H9 (cell line): ENCODE data around the gene KATNB1. TPM values are rescaled to one million over a fixed set of nuclear protein-coding genes. Genes with fewer than 3 reads are reported as not detected.

Experiments
- DNase-seq: peaks from one replicate; pipeline ENCODE4 v3.0.0-alpha.2; 2017
- H2AFZ ChIP-seq: one replicate; pipeline ENCODE4 v1.6.1; 2013; ENCODE audit warnings: mild to moderate bottlenecking, low read length, control low read depth, moderate library complexity
- H2AK5ac ChIP-seq: 2 replicates; pipeline ENCODE4 v1.6.1; 2013; ENCODE audit warnings: low read length, control low read depth, mixed read lengths; ENCODE audit not compliant: insufficient read length
- H2BK120ac ChIP-seq: one replicate; pipeline ENCODE4 v1.6.1; 2013; ENCODE audit warnings: low read depth, mild to moderate bottlenecking, low read length, control low read depth, inconsistent platforms; ENCODE audit not compliant: poor library complexity, severe bottlenecking
- H2BK12ac ChIP-seq: 2 replicates; pipeline ENCODE4 v1.6.1; 2013; ENCODE audit warnings: low read length, control low read depth, mixed read lengths, low read depth; ENCODE audit not compliant: insufficient read length
- H2BK15ac ChIP-seq: 2 replicates; pipeline ENCODE4 v1.6.1; 2013; ENCODE audit warnings: low read depth, low read length, control low read depth
- H2BK20ac ChIP-seq: one replicate; pipeline ENCODE4 v1.6.1; 2013; ENCODE audit warnings: low read depth, mild to moderate bottlenecking, low read length, control low read depth, inconsistent platforms; ENCODE audit not compliant: poor library complexity, severe bottlenecking
- H2BK5ac ChIP-seq: 2 replicates; pipeline ENCODE4 v1.6.1; 2013; ENCODE audit warnings: low read length, control low read depth, mixed read lengths; ENCODE audit not compliant: insufficient read length
- H3K14ac ChIP-seq: 2 replicates; pipeline ENCODE4 v1.6.1; 2013; ENCODE audit warnings: low read length, control low read depth; ENCODE audit not compliant: insufficient read depth
- H3K18ac ChIP-seq: 2 replicates; pipeline ENCODE4 v1.6.1; 2013; ENCODE audit warnings: low read depth, mild to moderate bottlenecking, mixed read lengths, low read length, control low read depth; ENCODE audit not compliant: insufficient read length
- H3K23ac ChIP-seq: 2 replicates; pipeline ENCODE4 v1.6.1; 2013; ENCODE audit warnings: low read length, control low read depth, mixed read lengths, low read depth; ENCODE audit not compliant: insufficient read length
- H3K23me2 ChIP-seq: 2 replicates; pipeline ENCODE4 v1.6.1; 2013; ENCODE audit warnings: low read depth, mild to moderate bottlenecking, mixed read lengths, low read length, control low read depth; ENCODE audit not compliant: insufficient read length, poor library complexity, severe bottlenecking
- H3K27ac ChIP-seq: 2 replicates; pipeline ENCODE4 v1.5.1; 2013; ENCODE audit warnings: low read length, control low read depth, mixed read lengths, low read depth; ENCODE audit not compliant: insufficient read length
- H3K27me3 ChIP-seq: 2 replicates; pipeline ENCODE4 v1.6.1; 2013; ENCODE audit warnings: low read length, control low read depth, inconsistent platforms; ENCODE audit not compliant: insufficient read depth
- H3K4ac ChIP-seq: 2 replicates; pipeline ENCODE4 v1.6.1; 2013; ENCODE audit warnings: low read depth, mild to moderate bottlenecking, control low read depth, inconsistent platforms, low read length, moderate library complexity
- H3K4me1 ChIP-seq: 2 replicates; pipeline ENCODE4 v1.6.1; 2013; ENCODE audit warnings: low read length, control low read depth, inconsistent platforms; ENCODE audit not compliant: insufficient read depth
- H3K4me2 ChIP-seq: 2 replicates; pipeline ENCODE4 v1.6.1; 2013; ENCODE audit warnings: low read length, control low read depth, mixed read lengths; ENCODE audit not compliant: insufficient read length, insufficient read depth
- H3K56ac ChIP-seq: 2 replicates; pipeline ENCODE4 v1.6.1; 2013; ENCODE audit warnings: low read depth, mild to moderate bottlenecking, mixed read lengths, low read length, control low read depth; ENCODE audit not compliant: insufficient read length
- H3K79me1 ChIP-seq: 2 replicates; pipeline ENCODE4 v1.6.1; 2013; ENCODE audit warnings: low read depth, mild to moderate bottlenecking, moderate library complexity, low read length, control low read depth, inconsistent platforms; ENCODE audit not compliant: insufficient read depth, poor library complexity, severe bottlenecking
- H3K79me2 ChIP-seq: 2 replicates; pipeline ENCODE4 v1.6.1; 2013; ENCODE audit warnings: low read length, control low read depth, inconsistent platforms; ENCODE audit not compliant: insufficient read depth
- H3K9ac ChIP-seq: 2 replicates; pipeline ENCODE4 v1.6.1; 2013; ENCODE audit warnings: low read length, control low read depth, mixed read lengths; ENCODE audit not compliant: insufficient read length; ENCODE audit errors: extremely low read depth
- H3K9me3 ChIP-seq: one replicate; pipeline ENCODE4 v1.6.1; 2013; ENCODE audit warnings: low read depth, low read length, inconsistent platforms; ENCODE audit not compliant: control insufficient read depth
- H3T11ph ChIP-seq: one replicate; pipeline ENCODE4 v1.6.1; 2013; ENCODE audit warnings: mild to moderate bottlenecking, low read length, control low read depth, inconsistent platforms
- H4K20me1 ChIP-seq: one replicate; pipeline ENCODE4 v1.6.1; 2013; ENCODE audit not compliant: control insufficient read depth, insufficient read length, insufficient read depth
- H4K5ac ChIP-seq: 2 replicates; pipeline ENCODE4 v1.6.1; 2013; ENCODE audit warnings: low read depth, mild to moderate bottlenecking, mixed read lengths, low read length, control low read depth; ENCODE audit not compliant: insufficient read length
- H4K8ac ChIP-seq: replicated peaks from 2 replicates; pipeline ENCODE4 v1.6.1; 2013; ENCODE audit warnings: low read length, control low read depth, mixed read lengths, low read depth; ENCODE audit not compliant: insufficient read length
- H4K91ac ChIP-seq: 2 replicates; pipeline ENCODE4 v1.6.1; 2013; ENCODE audit warnings: low read depth, mild to moderate bottlenecking, moderate library complexity, mixed read lengths, low read length, control low read depth; ENCODE audit not compliant: insufficient read length
- H3K27ac Mint-ChIP-seq, 3 experiments: 2 replicates in 2 of 3; 3 replicates in 1 of 3; pipeline ENCODE4 v1.8.0; 2020 to 2021; ENCODE audit warnings: mixed read lengths in 3 of 3, mild to moderate bottlenecking in 1 of 3, moderate library complexity in 1 of 3
- H3K27me3 Mint-ChIP-seq: 2 replicates; pipeline ENCODE4 v1.8.0; 2021; ENCODE audit warnings: low read depth, mild to moderate bottlenecking, moderate library complexity, mixed read lengths
- H3K36me3 Mint-ChIP-seq, 3 experiments: 2 replicates in 2 of 3; 3 replicates in 1 of 3; pipeline ENCODE4 v1.8.0; 2020 to 2021; ENCODE audit warnings: low read depth in 3 of 3, mixed read lengths in 3 of 3; ENCODE audit not compliant: insufficient read depth in 1 of 3
- H3K4me1 Mint-ChIP-seq, 2 experiments: 2 replicates each; pipeline ENCODE4 v1.8.0; 2020; ENCODE audit warnings: mixed read lengths in 2 of 2
- H3K4me3 Mint-ChIP-seq, 2 experiments: 2 replicates in 1 of 2; 3 replicates in 1 of 2; pipeline ENCODE4 v1.8.0; 2020 to 2021; ENCODE audit warnings: mild to moderate bottlenecking in 2 of 2, mixed read lengths in 2 of 2, moderate library complexity in 1 of 2
- H3K9me3 Mint-ChIP-seq, 2 experiments: 2 replicates in 1 of 2; 3 replicates in 1 of 2; pipeline ENCODE4 v1.8.0; 2020; ENCODE audit warnings: mild to moderate bottlenecking in 2 of 2, mixed read lengths in 2 of 2, moderate library complexity in 1 of 2
- WGBS: extraction: QIAGEN DNeasy Blood & Tissue Kit; methylation state at CpG from one replicate; pipeline ENCODE4 v1.1.7; 2013; ENCODE audit warnings: missing lambda C conversion rate, low lambda C conversion rate, mixed read lengths; ENCODE audit not compliant: insufficient read length; ENCODE audit errors: extremely low coverage; 5-methylcytosine and 5-hydroxymethylcytosine counted together
- total RNA-seq: library from RNA; stranded (reverse); gene quantifications from 2 replicates; pipeline ENCODE4 v1.2.1, GENCODE V29; 2021
- TF ChIP-seq, protein P1 (sequence below): fragments of 200-600 bp; sonication (generic); conservative IDR thresholded peaks from 3 replicates; pipeline ENCODE4 v1.8.0; 2021; ENCODE audit warnings: antibody characterized with exemption, mild to moderate bottlenecking

Gene KATNB1
- total RNA-seq, 1 experiment from 2014 or later, result 29.9 TPM

DNA sequence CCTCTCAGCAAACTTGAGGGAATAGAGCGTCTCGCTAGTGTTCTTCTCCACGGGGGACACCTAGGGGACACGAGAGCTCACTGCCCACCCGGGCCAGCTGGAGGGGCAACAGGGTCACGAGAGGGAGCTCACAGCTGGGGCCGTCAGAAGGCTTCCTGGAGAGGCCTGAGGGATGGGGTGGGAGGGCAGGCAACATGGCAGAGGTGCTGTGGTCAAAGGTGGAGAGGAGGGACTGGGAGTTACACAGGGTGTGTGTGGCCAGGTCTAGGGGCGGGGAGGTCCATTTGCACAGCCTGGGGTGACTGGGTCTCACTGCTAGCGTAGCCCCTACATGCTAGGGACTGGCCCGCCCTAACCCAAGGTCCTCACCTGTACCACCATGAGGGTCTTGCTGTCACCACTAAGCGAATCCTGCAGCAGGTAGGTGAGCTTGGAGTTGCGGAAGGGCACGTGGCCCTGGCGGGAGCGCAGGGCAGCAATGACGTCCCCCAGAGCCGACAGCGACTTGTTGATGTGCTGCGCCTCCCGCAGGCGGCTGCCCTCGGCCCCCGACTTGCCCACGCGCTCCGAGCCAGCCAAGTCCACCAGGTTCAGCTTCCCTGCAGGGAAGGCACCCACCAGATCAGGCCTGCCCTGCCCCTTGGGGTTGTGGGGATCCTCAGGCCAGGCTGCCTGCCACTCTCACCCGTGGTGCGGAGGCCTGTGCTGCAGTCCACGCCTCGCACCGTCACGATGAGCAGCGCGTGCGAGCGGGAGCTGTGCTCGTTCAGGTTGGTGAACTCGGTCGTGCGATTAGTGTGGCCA is 25.0 kb downstream of the KATNB1 start:
- Histone ChIP-seq H3K4ac (no peak overlapping the region), H3K27ac (no peak overlapping the region), H3K18ac (no peak overlapping the region), H2BK20ac (no peak overlapping the region), H4K91ac (no peak overlapping the region), H3K14ac (peak overlapping the region; percentile 4; the same call in 1 of the 2 replicates), H2BK5ac (no peak overlapping the region), H3K23ac (no peak overlapping the region), H4K20me1 (peaks cover 3% of the 10 kb centered on the region), H4K5ac (no peak overlapping the region), H2BK15ac (no peak overlapping the region), H3K9me3 (no peaks in the 10 kb centered on the region), H4K8ac (no peak overlapping the region), H2BK120ac (no peak overlapping the region), H3K4me2 (no peak overlapping the region), H3K79me1 (no peaks in the 10 kb centered on the region), H3K4me1 (peaks cover 4% of the 10 kb centered on the region; the same call in 1 of the 2 replicates), H2BK12ac (no peak overlapping the region), H2AFZ (no peak overlapping the region), H3K27me3 (no peaks in the 10 kb centered on the region), H3K79me2 (no peaks in the 10 kb centered on the region), H3K23me2 (no peaks in the 10 kb centered on the region), H3K9ac (no peak overlapping the region), H3K56ac (no peak overlapping the region), H2AK5ac (no peak overlapping the region), H3T11ph (no peak overlapping the region)
- no peaks in the 10 kb centered on the region for H3K9me3 Mint-ChIP-seq
- no CpG with 5 or more reads among the region's 40 CpGs for WGBS
- no peaks in the 10 kb centered on the region; the same call in 1 of the 2 replicates for H3K27me3 Mint-ChIP-seq
- peak overlapping the region in 1 of 3 experiments; percentile 73; a peak in 1 of 7 replicates for H3K27ac Mint-ChIP-seq
- DNase-seq, result peak; percentile 58
- H3K36me3 Mint-ChIP-seq, result peaks cover 4 to 14% (median 13%) of the 10 kb centered on the region in 3 experiments; a peak in 6 of 7 replicates
- no peak overlapping the region for H3K4me3 Mint-ChIP-seq
- TF ChIP-seq, protein P1, sequence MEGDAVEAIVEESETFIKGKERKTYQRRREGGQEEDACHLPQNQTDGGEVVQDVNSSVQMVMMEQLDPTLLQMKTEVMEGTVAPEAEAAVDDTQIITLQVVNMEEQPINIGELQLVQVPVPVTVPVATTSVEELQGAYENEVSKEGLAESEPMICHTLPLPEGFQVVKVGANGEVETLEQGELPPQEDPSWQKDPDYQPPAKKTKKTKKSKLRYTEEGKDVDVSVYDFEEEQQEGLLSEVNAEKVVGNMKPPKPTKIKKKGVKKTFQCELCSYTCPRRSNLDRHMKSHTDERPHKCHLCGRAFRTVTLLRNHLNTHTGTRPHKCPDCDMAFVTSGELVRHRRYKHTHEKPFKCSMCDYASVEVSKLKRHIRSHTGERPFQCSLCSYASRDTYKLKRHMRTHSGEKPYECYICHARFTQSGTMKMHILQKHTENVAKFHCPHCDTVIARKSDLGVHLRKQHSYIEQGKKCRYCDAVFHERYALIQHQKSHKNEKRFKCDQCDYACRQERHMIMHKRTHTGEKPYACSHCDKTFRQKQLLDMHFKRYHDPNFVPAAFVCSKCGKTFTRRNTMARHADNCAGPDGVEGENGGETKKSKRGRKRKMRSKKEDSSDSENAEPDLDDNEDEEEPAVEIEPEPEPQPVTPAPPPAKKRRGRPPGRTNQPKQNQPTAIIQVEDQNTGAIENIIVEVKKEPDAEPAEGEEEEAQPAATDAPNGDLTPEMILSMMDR, result 0 out of 3 replicates have a peak, but pooled peaks have one; percentile 13
- H3K4me1 Mint-ChIP-seq, result peaks cover 6 to 30% of the 10 kb centered on the region in 2 experiments
